ENCODE results near the gene BSND.

- TF ChIP-seq ZNF449 (tag by site-specific recombination; IDR thresholded peaks at IDR 0.05) (no peak), ZNF510 (tag by site-specific recombination; IDR thresholded peaks at IDR 0.05; ENCODE audit: insufficient replicate concordance) (no peak), ZBTB20 (tag by site-specific recombination; IDR thresholded peaks at IDR 0.05) (no peak), ZNF311 (tag by site-specific recombination; IDR thresholded peaks at IDR 0.05; ENCODE audit: borderline replicate concordance) (no peak), ZNF785 (tag by site-specific recombination; IDR thresholded peaks at IDR 0.05) (no peak)
- TF ChIP-seq, protein P1, sequence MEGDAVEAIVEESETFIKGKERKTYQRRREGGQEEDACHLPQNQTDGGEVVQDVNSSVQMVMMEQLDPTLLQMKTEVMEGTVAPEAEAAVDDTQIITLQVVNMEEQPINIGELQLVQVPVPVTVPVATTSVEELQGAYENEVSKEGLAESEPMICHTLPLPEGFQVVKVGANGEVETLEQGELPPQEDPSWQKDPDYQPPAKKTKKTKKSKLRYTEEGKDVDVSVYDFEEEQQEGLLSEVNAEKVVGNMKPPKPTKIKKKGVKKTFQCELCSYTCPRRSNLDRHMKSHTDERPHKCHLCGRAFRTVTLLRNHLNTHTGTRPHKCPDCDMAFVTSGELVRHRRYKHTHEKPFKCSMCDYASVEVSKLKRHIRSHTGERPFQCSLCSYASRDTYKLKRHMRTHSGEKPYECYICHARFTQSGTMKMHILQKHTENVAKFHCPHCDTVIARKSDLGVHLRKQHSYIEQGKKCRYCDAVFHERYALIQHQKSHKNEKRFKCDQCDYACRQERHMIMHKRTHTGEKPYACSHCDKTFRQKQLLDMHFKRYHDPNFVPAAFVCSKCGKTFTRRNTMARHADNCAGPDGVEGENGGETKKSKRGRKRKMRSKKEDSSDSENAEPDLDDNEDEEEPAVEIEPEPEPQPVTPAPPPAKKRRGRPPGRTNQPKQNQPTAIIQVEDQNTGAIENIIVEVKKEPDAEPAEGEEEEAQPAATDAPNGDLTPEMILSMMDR (tag by site-specific recombination; IDR thresholded peaks at IDR 0.05), result no peak
Observed at GRCh38 chr1:55048453-55049270, 49.9 kb downstream of the BSND start.

All from HEK293 (cell line).